ENCODE results near the gene S100Z.
"Not testable (repeated sequence)": the region's sequence is repeated elsewhere in the genome, so short reads cannot be mapped to it uniquely, and the experiment has no call there.

Gene S100Z

DNA sequence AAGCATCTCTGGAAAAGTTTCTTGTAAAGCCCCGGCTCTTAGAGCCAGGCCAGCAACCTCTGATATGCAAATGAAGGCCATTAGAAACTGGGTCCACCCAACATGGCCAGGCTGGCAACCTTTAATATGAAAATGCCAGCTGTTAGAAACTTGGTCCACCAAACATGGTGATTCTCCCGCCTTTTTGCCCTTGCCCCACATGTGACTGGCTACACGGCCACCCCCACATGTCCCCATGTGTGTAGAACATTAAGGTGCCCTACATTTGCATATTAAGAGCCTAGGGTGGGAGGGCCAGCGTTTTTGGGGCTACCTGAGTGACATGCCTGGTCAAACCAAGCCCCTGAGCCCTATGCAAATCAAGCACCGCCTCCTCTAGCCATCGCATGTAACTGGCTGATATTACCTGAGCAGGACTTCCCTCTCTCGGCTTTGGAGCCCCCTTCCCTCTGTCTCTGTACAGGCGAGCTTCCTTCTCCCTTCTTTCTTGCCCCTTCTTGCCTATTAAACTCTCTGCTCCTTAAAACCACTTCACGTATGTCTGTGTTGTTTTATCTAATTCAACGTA is 39.0 kb downstream of the S100Z start:
- DNase-seq, result no peak

DNA sequence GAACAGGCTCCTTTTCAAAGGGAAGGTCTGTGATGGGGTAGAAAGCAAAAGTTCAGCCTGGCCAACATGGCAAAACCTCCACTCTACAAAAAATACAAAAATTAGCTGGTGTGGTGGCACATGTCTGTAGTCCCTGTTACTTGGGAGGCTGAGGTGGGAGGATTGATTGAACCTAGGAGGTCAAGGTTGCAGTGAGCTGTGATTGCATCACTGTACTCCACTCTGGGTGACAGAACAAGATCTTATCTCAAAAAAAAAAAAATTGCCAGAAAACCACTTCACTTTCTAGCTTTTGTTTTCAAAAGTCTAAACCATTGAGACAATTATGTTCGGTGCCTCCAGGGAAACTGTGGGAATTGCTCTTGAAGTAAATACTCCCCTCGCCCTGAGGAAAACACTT is 43.5 kb downstream of the S100Z start:
- no peak for DNase-seq

DNA sequence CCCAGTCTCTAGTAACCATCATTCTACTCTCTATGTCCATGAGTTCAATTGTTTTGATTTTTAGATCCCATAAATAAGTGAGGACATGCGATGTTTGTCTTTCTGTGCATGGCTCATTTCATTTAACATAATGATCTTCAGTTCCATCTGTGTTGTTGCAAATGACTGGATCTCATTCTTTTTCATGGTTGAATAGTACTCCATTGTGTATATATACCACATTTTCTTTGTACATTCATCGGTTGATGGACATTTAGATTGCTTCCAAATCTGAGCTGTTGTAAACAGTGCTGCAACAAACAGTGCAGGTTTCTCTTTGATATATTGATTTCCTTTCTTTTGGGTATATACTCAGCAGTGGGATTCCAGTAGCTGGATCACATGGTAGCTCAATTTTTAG is 46.4 kb downstream of the S100Z start:
- DNase-seq, result no peak

DNA sequence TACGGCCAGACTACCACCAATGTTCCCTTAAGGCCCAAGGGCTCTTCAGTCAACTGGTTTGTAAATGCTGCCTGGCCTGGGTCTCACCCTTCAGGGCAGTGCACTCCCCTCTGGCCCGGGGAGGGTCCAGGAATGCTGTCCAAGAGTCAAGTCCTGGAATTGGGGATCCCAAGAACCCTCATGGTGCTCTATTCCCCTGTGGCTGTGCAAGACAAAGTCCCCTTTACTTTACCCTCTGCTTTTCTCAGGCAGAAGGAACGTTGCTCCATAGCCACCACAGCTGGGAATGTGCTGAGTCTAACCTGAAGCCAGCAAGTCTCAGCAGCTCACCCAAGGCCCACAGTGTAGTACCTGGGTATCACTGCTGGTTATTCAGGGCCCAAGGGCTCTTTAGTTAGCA is 51.7 kb downstream of the S100Z start:
- no peak for DNase-seq

DNA sequence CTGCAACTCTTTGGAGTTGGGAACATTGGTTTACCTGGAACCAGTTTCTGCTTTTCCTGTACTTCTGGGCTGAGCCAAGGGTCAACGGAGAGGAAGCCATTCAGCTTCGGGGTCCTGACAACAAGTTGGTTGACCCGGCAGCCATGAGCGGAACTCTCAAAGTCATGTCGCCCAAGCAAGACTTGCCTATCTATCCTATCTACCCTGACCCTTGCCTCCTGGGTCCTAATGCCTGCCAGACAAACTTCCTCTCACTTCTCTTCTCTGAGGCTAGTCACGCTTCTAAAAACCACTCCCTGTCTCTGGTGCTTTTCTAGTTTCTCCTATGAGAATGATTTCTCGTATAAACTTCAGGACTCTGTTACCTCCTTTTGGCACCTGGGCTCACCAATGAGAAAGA is 58.4 kb downstream of the S100Z start:
- no peak for DNase-seq

DNA sequence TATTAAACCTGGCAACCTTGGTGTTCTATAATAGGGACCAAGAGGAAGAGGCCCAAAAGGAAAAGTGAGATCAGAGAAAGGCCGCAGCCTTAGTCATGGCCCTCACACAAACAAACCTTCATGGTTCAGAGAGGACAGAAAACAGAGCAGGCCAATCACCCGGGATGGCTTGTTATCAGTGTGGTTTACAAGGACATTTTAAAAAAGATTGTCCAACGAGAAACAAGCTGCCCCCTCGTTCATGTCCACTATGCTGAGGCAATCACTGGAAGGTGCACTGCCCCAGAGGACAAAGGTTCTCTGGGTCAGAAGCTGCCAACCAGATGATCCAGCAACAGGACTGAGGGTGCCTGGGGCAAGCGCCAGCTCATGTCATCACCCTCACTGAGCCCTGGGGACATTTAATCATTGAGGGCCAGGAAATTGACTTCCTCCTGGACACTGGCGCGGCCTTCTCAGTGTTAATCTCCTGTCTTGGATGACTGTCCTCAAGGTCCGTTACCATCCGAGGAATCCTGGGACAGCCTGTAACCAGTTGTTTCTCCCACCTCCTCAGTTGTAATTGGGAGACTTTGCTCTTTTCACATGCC is 60.6 kb downstream of the S100Z start:
- not testable (repeated sequence) for DNase-seq

DNA sequence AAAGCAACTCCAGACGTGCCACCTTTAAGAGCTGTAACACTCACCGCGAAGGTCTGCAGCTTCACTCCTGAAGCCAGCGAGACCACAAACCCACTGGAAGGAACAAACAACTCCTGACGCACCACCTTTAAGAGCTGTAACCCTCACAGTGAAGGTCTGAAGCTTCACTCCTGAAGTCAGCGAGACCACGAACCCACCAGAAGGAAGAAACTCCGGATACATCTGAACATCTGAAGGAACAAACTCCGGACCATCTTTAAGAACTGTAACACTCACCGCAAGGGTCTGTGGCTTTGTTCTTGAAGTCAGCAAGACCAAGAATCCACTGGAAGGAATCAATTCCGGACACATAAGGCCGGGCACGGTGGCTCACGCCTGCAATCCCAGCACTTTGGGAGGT is 64.9 kb downstream of the S100Z start:
- DNase-seq, result not testable (repeated sequence)

DNA sequence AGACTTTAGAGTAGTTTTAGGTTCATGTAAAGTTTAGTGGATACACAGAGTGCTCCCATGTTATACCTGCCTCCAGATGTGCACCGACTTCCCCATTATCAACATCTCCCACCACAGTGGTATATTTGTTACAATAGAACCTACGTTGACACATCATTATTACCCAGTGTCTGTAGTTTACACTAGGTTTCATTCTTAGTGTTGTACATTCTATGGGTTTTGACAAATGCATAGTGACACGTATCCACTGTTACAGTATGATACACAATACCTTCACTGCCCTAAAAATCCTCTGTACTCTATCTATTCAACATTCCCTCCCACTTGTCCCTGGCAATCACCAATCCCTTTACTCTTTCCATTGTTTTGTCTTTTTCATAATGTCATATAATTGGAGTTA is 68.7 kb downstream of the S100Z start:
- DNase-seq, result no peak

DNA sequence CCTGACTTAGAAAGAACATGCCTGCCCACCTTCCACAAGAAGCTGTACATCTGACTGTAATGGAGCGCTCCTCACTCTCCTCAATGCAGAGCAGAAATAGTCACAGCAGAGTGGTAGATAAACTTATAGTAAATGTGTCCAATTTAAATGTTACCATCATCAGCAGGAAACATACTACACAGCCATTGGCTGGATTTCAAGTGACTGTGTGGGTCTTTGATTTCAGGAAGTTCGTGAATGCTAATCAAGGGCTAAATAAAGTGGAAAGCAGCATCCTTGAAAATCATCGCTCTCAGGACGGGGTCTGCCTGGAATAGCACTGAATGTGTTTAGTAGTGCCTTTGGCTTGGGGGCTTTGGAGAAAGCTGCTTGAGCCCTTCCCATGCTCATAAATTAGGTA is 70.7 kb downstream of the S100Z start:
- DNase-seq, result no peak

DNA sequence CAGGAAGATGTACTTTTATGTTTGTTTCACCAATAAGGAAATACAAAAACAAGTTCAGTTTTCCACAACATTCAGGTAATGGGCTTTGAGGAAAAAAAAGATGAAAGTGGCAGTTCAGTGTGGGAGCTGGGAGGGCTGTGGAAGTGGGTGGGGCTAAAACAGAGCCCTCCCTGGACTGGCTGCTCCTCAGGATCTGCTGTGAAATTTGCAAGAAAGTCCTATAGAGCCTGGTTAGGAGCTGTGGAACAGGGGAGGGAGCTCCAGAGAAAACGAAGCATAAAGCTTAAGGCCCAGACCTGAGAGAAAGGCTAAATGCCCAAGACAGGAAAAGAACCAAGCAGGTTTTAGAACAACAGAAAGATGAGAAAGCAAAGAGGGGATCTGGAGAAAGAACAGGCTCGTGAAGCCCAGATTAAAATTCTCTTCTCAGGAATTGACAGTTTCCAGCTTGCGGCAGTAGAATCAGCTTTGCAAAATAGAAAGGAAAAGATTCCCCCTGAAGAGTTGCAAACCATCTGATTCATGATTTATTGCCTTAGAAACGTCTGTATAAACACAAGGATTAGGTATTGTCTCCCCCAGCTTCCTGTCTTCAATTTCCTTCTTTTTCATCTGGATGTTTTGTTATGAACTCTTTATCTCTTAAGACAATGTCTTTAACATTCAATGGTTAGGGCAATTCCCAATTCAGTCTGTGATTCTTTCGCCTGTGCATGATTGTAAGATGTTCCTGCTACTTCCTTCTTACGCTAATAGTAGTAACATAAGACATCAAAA is 76.7 kb downstream of the S100Z start:
- DNase-seq, result no peak

DNA sequence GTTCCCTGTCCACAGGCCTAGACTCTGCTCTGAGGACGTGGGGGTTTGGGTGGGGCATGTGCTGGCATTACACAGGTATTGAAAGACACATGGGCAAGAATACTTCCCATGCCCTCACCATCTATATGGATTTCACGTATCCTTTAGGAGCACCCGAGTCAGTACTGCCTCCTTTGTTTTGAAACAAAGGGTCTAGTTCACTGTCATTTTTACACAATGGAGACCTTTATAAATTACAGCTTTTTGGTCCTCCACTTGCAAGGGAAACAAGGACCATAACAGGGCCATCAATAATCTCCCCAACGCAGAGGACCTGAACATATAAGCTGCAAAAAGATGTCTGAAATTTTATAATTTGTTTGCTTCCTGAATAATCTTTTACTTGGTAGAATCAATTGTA is 78.1 kb downstream of the S100Z start:
- no peak for DNase-seq

DNA sequence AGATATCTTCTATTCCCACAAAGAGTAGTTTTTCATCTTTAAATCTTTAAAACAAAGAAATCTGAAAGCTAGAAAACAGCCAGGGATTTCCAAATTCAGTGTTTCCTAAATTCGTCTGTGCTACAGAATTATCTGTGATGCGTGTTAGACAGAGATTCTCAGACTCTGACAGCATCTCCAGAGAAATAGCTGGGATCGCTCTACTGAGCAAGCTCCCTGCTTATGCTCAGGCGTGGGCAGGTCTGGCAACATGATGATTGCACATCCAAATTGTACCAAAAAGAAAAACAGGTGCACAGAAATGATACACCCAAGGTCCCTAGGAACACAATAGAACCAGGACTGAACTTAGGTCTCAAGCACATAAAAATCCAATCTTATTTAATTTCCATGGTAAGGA is 80.3 kb downstream of the S100Z start:
- DNase-seq, result no peak

DNA sequence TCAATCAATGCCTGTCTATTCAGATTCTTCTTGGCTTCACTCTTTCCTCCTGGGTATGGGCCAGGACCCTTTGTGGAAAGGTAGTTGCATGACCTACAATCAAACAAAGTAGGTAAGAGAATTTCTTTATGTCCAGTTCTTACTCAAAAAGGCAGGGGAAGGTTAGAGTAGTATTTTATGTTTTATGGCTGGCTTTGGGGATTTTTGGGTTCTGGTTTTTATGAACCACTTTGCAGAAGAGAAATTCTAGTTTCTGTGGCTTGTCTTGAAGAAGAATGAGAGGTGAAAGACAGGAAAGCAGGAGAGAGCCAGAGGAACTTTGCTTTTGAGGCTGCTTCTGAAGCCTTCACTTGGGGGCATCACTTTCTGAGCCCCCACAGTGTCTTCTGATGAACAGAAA is 88.4 kb downstream of the S100Z start:
- DNase-seq, result no peak

DNA sequence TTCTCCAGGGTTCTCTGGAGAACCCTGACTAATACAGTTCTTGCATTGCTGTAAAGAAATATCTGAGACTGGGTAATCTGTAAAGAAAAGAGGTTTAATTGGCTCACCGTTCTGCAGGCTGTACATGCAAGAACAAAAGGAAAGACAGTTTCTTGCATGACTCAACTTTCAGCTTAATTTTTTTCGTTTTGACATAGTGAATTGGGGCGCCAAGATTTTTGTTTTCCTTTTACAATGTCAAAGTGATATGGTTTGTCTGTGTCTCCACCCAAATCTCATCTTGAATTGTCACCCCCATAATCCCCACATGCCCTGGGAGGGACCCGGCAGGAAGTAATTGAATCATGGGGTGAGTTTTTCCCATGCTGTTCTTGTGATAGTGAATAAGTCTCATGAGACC is 91.2 kb downstream of the S100Z start:
- no peak for DNase-seq

DNA sequence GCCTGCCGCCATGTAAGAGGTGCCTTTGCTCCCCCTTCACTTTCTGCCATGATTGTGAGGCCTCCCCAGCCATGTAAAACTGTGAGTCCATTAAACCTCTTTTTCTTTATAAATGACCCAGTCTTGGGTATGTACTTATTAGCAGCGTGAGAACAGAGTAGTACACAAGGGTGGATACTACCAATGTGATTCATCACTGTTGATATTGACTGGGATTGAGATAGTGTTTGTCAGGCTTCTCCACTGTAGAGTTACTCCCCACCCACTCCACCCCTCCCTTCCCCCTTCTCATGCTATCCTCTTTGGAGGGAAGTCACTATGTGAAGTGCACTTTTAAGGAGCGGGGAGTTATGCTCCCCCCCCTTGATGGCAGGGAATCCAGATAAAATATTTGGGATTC is 91.6 kb downstream of the S100Z start:
- DNase-seq, result no peak

DNA sequence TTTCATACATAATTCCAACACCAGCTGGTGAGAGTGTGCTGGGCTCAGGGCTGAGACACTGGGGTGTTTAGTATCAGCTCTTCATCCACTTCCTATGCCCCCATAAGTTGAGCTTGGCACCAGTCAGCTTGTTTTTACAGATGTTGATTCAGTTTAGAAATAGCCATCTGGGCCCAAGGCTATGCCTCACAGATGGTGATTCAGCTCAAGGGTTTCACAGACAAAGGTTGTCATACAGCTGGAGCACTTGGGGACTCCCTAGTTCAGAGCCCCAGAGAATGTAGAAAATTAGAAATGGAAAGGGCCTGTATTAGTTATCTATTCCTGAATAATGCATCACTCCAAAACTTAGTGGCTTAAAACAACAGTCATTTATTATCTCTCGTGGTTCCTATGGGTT is 92.8 kb downstream of the S100Z start:
- no peak for DNase-seq

DNA sequence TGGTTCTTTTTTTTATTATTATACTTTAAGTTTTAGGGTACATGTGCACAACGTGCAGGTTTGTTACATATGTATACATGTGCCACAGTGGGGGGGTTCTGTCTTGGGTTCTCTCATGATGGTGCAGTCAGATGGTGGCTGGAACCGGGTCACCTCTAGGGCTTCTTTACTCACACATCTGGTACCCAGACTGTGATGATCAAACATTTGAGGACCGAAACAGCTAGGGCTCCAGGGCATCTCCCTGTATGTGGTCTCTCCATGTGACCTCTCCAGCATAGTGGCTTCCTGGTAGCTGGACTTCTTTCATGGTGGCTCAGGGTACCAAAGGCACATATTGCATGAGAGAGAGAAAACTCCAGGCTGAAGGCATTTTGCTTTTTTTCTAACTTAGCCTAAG is 93.2 kb downstream of the S100Z start:
- no peak for DNase-seq

DNA sequence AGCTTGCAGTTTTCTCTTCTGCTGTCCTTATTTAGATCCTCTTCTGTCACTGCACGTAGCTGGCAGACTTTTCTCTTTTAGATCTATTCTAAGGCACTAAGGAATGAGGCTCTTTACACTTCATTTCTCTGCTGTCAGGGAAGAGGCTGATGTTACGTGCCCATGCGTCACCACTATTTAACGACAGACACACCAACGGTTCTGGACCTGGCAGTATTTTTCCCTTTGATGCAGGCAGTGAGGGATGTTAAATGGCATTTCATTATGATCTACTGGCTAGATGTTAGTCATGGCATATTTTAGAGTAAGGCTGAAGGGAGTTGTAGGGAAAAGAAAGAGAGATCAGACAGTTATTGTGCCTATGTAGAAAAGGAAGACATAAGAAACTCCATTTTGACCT is 94.8 kb downstream of the S100Z start:
- no peak for DNase-seq

DNA sequence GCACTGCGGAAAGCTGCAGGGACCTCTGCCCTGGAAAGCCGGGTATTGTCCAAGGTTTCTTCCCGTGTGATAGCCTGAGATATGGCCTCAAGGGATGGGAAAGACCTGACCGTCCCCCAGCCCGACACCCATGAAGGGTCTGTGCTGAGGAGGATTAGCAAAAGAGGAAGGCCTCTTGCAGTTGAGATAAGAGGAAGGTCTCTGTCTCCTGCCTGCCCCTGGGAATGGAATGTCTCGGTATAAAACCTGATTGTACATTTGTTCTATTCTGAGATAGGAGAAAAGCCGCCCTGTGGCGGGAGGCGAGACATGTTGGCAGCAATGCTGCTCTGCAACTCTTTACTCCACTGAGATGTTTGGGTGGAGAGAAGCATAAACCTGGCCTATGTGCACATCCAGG is 95.4 kb downstream of the S100Z start:
- not testable (repeated sequence) for DNase-seq

DNA sequence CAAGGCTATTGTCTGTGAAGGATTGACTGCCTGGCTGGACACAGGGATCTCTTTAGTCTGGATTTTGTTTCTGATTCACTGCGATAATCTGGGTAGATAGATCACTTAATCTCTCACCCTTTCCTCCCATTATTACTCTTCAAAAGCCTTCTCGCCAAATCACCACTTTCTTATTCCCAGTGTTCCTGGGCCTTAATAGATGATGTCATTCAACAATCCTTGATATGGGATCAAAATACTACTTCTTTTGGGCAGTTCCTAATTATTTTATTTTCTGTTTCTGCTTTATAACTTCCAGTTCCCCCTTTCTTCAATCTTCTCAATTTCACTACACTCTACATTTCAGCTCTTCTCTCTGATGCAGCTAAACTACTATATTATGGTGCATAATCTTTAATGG is 96.3 kb downstream of the S100Z start:
- no peak for DNase-seq

DNA sequence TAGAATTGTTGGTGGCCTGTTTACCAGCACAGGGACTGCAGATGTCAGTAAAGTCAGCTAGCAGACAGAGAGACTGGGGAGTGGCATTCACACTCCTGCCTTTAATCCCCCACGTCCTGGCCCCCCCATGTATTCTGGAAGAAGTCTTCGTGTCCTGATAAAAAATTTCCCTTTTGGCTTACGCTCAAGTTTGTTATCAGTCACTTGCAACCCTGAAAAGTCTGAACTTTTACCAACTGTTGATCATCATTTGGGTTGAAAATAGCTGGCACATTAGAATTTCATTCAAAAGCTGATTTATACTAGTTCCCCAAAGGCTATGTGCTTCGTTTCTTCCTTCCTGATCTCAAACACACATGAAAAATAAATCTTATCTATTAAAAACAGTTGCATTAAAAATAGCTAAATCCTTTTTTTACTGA is 97.3 kb downstream of the S100Z start:
- no peak for DNase-seq

DNA sequence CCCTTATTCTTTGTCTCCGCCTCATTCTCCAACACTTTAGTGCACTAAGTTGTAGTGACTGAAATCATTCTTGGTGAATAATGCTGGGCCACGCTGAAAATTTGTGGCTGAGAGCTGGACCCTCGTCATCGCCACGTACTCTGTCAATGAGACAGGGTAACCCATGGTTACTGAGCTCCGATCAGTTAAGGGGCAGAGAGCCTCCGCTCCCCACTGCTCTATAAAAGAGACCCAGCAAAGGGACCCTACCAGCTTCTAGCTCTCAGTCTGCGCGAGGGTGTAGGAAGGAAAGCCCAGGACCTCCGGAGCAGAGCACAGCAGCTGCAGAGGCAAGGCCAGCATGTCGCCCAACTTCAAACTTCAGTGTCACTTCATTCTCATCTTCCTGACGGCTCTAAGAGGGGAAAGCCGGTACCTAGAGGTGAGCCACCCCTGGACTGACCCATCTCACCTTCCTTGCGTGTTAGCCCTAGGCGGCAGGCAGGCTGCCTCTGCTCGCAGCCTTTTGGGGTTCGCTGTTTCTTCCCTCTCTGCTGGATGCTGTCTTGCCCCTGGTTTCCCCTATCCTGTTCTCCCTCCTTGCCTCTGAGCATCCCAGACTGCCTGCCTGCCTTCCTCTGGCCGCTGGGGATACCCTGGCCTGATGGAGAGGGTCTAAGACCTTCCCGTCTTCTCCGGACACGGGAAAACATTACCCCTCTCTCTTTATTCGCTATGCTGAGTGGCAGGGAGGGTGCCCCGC is 103.2 kb downstream of the S100Z start, which contains the start of gene CRHBP:
TSS of gene CRHBP (plus strand) at position 251 of the 742 bp plus-strand sequence. CDS start at position 341, 90 bp downstream.
- no peak for DNase-seq

DNA sequence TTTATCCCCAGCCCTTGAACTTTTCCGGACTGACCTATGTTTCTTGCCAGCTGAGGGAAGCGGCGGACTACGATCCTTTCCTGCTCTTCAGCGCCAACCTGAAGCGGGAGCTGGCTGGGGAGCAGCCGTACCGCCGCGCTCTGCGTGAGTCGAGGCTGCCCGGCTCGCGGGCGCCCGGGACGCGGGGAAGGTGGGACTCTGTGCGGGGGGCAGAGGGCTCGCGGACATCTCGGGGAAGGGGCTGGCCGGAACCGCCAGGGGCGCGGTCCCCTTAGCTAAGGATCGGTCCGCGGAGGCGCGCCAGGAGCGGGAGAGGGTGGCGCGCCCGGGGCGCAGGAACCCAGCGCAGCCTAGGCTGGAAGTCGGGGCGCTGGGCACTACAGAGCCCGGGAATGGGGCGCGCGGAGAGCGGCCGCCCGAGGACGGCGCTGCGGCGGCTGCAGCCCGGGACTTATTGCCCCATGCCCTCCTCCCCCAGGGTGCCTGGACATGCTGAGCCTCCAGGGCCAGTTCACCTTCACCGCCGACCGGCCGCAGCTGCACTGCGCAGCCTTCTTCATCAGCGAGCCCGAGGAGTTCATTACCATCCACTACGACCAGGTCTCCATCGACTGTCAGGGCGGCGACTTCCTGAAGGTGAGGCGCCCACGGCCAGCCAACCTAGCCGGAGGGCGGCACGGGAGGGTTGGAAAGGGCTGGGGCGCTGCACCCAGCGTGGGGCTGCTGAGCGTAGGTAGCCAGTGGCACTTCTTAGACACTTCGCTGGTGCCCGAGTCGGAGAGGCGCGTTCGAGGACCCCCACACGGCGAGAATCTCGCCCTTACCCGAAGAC is 104.0 kb downstream of the S100Z start:
- no peak for DNase-seq
